Peyer's patch (tissue), 4 donors: ENCODE measurements around the gene PPFIBP1.

Experiments used
- POLR2A ChIP-seq, 2 donors: fragments of 450-650 bp; IDR thresholded peaks; one replicate each; pipeline ENCODE4 v1.5.1; 2017; ENCODE audit warnings: antibody characterized with exemption in 2 of 2, mild to moderate bottlenecking in 2 of 2, moderate library complexity in 2 of 2
- TF ChIP-seq, protein P1 (sequence below), 6 experiments: fragments of 450-650 bp in 4 of 6; fragments of 200-600 bp in 2 of 6; sonication (generic) in 1 of 6; IDR thresholded peaks; one replicate each; pipeline ENCODE4 v1.5.1; 2017 to 2019; ENCODE audit warnings: antibody characterized with exemption in 6 of 6, mild to moderate bottlenecking in 3 of 6, moderate library complexity in 1 of 6

DNA sequence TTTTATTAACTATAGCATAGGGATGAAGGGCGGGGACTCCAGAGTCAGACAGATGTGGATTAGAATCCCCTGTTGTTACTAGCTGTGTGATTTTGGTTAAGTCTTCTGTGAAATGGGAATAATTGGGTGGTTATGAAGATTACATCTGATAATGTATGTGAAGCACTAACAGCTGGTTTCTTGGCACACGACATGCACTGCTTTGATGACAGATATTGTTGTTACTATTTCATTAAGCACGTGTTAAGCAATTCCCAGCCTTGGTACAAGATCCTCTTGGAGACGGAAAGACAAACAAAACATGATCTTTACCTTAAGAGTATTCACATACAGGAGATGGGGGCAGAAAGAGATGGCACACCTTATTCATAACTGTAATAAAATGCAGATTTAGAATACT, 7.9 kb downstream of the PPFIBP1 start:
- TF ChIP-seq, protein P1, sequence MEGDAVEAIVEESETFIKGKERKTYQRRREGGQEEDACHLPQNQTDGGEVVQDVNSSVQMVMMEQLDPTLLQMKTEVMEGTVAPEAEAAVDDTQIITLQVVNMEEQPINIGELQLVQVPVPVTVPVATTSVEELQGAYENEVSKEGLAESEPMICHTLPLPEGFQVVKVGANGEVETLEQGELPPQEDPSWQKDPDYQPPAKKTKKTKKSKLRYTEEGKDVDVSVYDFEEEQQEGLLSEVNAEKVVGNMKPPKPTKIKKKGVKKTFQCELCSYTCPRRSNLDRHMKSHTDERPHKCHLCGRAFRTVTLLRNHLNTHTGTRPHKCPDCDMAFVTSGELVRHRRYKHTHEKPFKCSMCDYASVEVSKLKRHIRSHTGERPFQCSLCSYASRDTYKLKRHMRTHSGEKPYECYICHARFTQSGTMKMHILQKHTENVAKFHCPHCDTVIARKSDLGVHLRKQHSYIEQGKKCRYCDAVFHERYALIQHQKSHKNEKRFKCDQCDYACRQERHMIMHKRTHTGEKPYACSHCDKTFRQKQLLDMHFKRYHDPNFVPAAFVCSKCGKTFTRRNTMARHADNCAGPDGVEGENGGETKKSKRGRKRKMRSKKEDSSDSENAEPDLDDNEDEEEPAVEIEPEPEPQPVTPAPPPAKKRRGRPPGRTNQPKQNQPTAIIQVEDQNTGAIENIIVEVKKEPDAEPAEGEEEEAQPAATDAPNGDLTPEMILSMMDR (IDR thresholded peaks at IDR 0.05): no peak
- TF ChIP-seq POLR2A (IDR thresholded peaks at IDR 0.05): no peak
